HG03520 (cell line): ENCODE results near the gene SEPTIN7.

Experiments used
- ATAC-seq: cut with Tn5 transposase; IDR thresholded peaks from one replicate; pipeline ENCODE4 v1.9.1; 2021; ENCODE audit warnings: mild to moderate bottlenecking, moderate library complexity; ENCODE audit not compliant: unreplicated experiment

SEPTIN7 gene

GRCh38 chr7:35828817-35829216 is 28.0 kb downstream of the SEPTIN7 start:
- ATAC-seq = no peak

- ATAC-seq = no peak
Observed at GRCh38 chr7:35831208-35831607, 30.4 kb downstream of the SEPTIN7 start.

- ATAC-seq = no peak
Observed at GRCh38 chr7:35839860-35840854, 39.3 kb downstream of the SEPTIN7 start.

- ATAC-seq = no peak
Observed at GRCh38 chr7:35846816-35847412, 46.1 kb downstream of the SEPTIN7 start.

- no peak for ATAC-seq
Observed at GRCh38 chr7:35848725-35849124, 47.9 kb downstream of the SEPTIN7 start.

- no peak for ATAC-seq
Observed at GRCh38 chr7:35849158-35849831, 48.4 kb downstream of the SEPTIN7 start.

GRCh38 chr7:35849954-35850353 is 49.1 kb downstream of the SEPTIN7 start:
- no peak for ATAC-seq
